Stomach (tissue), 9 donors: Measurements from ENCODE around the gene BRD2. TPM values are rescaled to one million over a fixed set of nuclear protein-coding genes. Genes with fewer than 3 reads are reported as not detected.
A peak's percentile ranks its signal among the peaks of the same experiment; 100 is the strongest.

Source experiments
- DNase-seq, 2 donors: peaks; one replicate each; pipeline versions ENCODE4 v3.0.0 to v3.0.0-alpha.2; 2013 to 2019
- H3K27ac ChIP-seq, 5 donors: fragments of 200-600 bp in 4 of 5; sonication (generic) in 4 of 5; one replicate each; pipeline ENCODE4 v1.5.1; 2013 to 2019; ENCODE audit warnings: mild to moderate bottlenecking in 1 of 5, moderate library complexity in 1 of 5
- H3K27me3 ChIP-seq, 3 donors: fragments of 200-600 bp; sonication (generic); one replicate each; pipeline ENCODE4 v1.5.1; 2017 to 2019; ENCODE audit warnings: mixed run types in 1 of 3
- H3K36me3 ChIP-seq, 4 donors: fragments of 200-600 bp; sonication (generic); 1 replicate in 3 of 4; 2 replicates in 1 of 4; pipeline ENCODE4 v1.5.1; 2016 to 2019
- H3K4me1 ChIP-seq, 4 donors: fragments of 200-600 bp; sonication (generic); one replicate each; pipeline ENCODE4 v1.5.1; 2016 to 2019
- H3K4me3 ChIP-seq, 4 donors: fragments of 200-600 bp; sonication (generic) in 3 of 4; one replicate each; pipeline ENCODE4 v1.5.1; 2016 to 2019; ENCODE audit warnings: mild to moderate bottlenecking in 1 of 4
- H3K9me3 ChIP-seq, 4 donors: fragments of 200-600 bp; sonication (generic); one replicate each; pipeline ENCODE4 v1.5.1; 2016 to 2019
- EP300 ChIP-seq: sonication (generic); formaldehyde crosslinking; IDR thresholded peaks from one replicate; pipeline ENCODE4 v1.6.1; 2017; ENCODE audit warnings: antibody characterized with exemption
- POLR2A ChIP-seq, 4 donors: fragments of 450-650 bp; IDR thresholded peaks; one replicate each; pipeline ENCODE4 v1.6.1; 2016; ENCODE audit warnings: antibody characterized with exemption in 4 of 4, control low read depth in 2 of 4, mild to moderate bottlenecking in 1 of 4, moderate library complexity in 1 of 4
- POLR2AphosphoS5 ChIP-seq, 3 donors: sonication (generic); formaldehyde crosslinking; IDR thresholded peaks; one replicate each; pipeline ENCODE4 v1.6.1; 2016; ENCODE audit warnings: antibody characterized with exemption in 3 of 3
- WGBS, 5 donors: extraction: QIAGEN DNeasy Blood & Tissue Kit in 3 of 5; methylation state at CpG; one replicate each; pipeline versions ENCODE4 v1.1.5 to v1.1.7; 2013 to 2018; 5-methylcytosine and 5-hydroxymethylcytosine counted together
- intact Hi-C: fragments of 100-400 bp; cut with DNase I; formaldehyde crosslinking; loops from one replicate; pipeline ENCODE4 v1.15.1; 2023; ENCODE audit warnings: low total_unique reads
- polyA plus RNA-seq, 3 donors: library from polyadenylated mRNA; stranded (reverse); fragments of 200-250 nt; gene quantifications; one replicate each; pipeline ENCODE4 v1.2.3, GENCODE V29; 2013
- total RNA-seq, 5 donors: library from RNA; depleted of rRNA; stranded (reverse); fragments of >200 nt; gene quantifications; one replicate each; pipeline versions ENCODE4 v1.1.0 to v1.2.3, GENCODE V29; 2014 to 2016
- TF ChIP-seq, protein P1 (sequence below), 7 experiments: fragments of 450-650 bp in 4 of 7; fragments of 200-600 bp in 3 of 7; sonication (generic) in 3 of 7; IDR thresholded peaks; one replicate each; pipeline ENCODE4 v1.5.1; 2016 to 2019; ENCODE audit warnings: antibody characterized with exemption in 7 of 7, control low read depth in 2 of 7, mild to moderate bottlenecking in 1 of 7
- donor health status: healthy with polysubstance abuse.
- donor health status: Bipolar disorder and iron deficiency.
- donor health status: healthy.

BRD2 gene
- total and polyA plus RNA-seq, 8 donors, result 70.7 to 538 (median 129) TPM

DNA sequence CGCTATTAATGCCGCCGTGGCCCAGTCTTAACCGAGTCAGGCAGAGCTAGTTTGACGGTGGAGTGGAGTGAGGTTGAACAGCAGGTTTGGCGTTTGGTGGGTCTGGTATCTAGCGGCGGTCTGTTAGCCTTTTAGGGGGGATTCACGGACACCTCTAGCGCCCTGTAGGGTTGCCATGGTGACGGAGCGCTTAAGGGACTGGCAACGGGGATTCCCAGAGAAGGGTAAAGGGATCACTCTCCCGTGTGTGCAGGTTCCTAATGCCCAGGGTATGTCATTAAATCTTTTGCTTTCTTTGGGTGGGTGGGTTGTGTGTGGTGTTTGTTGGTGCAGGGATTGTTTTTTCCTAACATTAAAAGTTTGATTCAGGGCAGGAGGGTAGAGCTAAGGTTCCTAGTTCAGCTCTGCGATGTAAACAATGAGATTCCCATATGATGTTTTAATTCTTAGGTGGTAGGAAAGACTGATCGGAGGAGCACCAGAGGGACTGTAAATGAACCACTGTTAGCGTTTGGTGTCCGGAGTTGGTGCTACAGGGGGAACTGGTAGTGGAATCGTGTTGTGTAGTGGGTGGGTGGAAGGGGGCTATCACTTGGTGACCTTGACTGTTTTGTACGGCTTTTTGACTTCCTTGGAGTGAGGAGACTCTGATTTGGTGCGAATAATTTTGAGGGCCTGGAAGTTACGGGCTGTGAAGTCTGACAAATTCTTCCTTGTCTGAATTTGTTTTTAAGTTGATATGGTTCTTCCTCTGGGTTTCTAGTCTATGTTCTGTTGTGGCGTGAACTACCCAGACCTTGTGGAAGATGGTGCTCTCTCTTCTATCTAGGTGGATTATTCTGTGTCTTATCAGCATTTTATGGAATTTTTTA, 5.0 kb downstream of the BRD2 start:
- H3K27ac ChIP-seq, result peak overlapping the region; percentile 93 to 100 (median 99)
- intact Hi-C loops, result no loop called here
- WGBS, 5 donors, result 0% methylated on average over 20 to 23 of the region's 23 CpGs
- H3K9me3 ChIP-seq, result no peaks in the 10 kb centered on the region
- H3K4me1 ChIP-seq, result peaks cover 41 to 44% (median 43%) of the 10 kb centered on the region in 4 donors
- TF ChIP-seq, protein P1, sequence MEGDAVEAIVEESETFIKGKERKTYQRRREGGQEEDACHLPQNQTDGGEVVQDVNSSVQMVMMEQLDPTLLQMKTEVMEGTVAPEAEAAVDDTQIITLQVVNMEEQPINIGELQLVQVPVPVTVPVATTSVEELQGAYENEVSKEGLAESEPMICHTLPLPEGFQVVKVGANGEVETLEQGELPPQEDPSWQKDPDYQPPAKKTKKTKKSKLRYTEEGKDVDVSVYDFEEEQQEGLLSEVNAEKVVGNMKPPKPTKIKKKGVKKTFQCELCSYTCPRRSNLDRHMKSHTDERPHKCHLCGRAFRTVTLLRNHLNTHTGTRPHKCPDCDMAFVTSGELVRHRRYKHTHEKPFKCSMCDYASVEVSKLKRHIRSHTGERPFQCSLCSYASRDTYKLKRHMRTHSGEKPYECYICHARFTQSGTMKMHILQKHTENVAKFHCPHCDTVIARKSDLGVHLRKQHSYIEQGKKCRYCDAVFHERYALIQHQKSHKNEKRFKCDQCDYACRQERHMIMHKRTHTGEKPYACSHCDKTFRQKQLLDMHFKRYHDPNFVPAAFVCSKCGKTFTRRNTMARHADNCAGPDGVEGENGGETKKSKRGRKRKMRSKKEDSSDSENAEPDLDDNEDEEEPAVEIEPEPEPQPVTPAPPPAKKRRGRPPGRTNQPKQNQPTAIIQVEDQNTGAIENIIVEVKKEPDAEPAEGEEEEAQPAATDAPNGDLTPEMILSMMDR (IDR thresholded peaks at IDR 0.05), result no peak
- TF ChIP-seq POLR2A (IDR thresholded peaks at IDR 0.05), result no peak
- TF ChIP-seq EP300, result no peak
- no peak for TF ChIP-seq POLR2AphosphoS5 (IDR thresholded peaks at IDR 0.05)
- no peaks in the 10 kb centered on the region for H3K27me3 ChIP-seq
- H3K36me3 ChIP-seq, result peaks cover 53 to 62% (median 59%) of the 10 kb centered on the region in 4 donors
- peak; percentile 39 to 77 for DNase-seq
- peak overlapping the region; percentile 79 to 99 (median 94) for H3K4me3 ChIP-seq

DNA sequence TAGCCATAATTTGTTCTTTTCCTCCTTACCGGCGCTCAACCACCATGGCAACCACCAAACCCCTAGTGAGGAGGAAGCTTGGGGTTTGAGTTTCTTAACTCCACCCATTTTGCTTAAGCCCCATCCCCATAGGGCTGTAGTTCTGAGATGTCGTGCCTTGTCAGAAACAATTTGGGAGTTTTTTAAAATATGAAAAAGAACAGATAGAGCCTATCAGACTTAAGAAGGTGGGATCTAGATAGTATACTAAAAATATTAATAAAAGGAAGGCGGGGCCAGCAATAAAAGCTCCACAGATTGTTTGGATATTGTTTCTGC, 5.6 kb downstream of the BRD2 start:
- peaks cover 59 to 68% (median 65%) of the 10 kb centered on the region in 4 donors for H3K36me3 ChIP-seq
- peak in 1 of 2 donors; percentile 72 for DNase-seq
- WGBS, 5 donors, result 0 to 1% (median 1%) methylated on average over 4 of the region's 4 CpGs

DNA sequence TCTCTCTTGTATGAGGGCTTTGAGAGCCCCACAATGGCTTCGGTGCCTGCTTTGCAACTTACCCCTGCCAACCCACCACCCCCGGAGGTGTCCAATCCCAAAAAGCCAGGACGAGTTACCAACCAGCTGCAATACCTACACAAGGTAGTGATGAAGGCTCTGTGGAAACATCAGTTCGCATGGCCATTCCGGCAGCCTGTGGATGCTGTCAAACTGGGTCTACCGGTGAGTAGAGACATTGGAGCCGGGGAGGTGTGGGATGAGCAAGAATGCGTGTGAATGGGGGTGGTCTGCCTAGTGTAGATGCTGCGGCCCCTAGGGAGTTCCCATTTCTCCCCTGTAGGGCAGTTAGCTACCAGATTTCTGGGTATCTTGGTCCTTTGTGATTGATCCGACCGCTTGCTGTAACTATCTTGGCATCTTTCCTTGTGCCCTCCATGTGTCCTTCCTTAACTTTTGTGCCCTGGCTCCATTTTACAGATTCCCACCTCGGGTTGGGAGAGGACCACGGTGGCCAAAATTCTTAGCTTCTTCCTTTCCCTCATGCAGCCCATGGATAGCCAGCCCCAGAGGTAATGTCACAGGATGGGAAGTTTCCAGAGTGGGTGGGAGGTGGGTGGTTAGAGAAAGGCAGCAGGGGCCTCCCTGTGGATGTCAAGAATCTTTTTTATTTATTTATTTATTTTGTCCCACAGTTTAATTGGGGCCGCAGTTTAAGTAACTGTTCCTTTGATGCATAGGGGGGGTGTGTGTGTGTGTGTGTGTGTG, 6.3 kb downstream of the BRD2 start:
- WGBS, 5 donors, result 3 to 9% (median 4%) methylated on average over 14 of the region's 14 CpGs
- H3K9me3 ChIP-seq, result no peaks in the 10 kb centered on the region
- TF ChIP-seq POLR2AphosphoS5 (IDR thresholded peaks at IDR 0.05) (no peak), EP300 (no peak), POLR2A (IDR thresholded peaks at IDR 0.05) (no peak)
- TF ChIP-seq, protein P1 (IDR thresholded peaks at IDR 0.05), result no peak
- H3K27ac ChIP-seq, result peak overlapping the region in 3 of 5 donors; percentile 52 to 99 (median 99)
- H3K36me3 ChIP-seq, result peaks cover 67 to 76% (median 72%) of the 10 kb centered on the region in 4 donors
- H3K27me3 ChIP-seq, result no peaks in the 10 kb centered on the region
- peak overlapping the region; percentile 79 to 99 (median 94) for H3K4me3 ChIP-seq
- intact Hi-C loops, result no loop called here
- H3K4me1 ChIP-seq, result peaks cover 45 to 58% (median 53%) of the 10 kb centered on the region in 4 donors
- no peak for DNase-seq

More for the DNA sequence above, 5.6 kb downstream of the BRD2 start:
- Histone ChIP-seq H3K4me1 (peaks cover 41 to 50% (median 47%) of the 10 kb centered on the region in 4 donors), H3K9me3 (no peaks in the 10 kb centered on the region), H3K4me3 (peak overlapping the region; percentile 79 to 99 (median 94)), H3K27ac (peak overlapping the region in 4 of 5 donors; percentile 99 to 100 (median 100)), H3K27me3 (no peaks in the 10 kb centered on the region)
- TF ChIP-seq EP300 (no peak), POLR2A (IDR thresholded peaks at IDR 0.05) (no peak), POLR2AphosphoS5 (IDR thresholded peaks at IDR 0.05) (no peak)
- TF ChIP-seq, protein P1 (IDR thresholded peaks at IDR 0.05), result no peak
- intact Hi-C loops, result no loop called here

DNA sequence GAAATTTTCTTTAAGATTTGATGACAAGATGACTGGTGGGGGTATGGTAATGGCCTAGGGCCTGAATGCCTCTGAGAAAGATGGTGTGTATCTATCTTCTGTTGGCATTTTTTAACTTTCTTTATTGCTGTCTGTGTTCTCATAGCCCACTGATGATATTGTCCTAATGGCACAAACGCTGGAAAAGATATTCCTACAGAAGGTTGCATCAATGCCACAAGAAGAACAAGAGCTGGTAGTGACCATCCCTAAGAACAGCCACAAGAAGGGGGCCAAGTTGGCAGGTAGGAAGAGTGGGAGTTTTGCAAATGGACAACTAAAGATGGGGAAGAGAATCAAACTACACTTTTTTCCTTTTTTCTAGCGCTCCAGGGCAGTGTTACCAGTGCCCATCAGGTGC, 7.5 kb downstream of the BRD2 start:
- TF ChIP-seq POLR2AphosphoS5 (IDR thresholded peaks at IDR 0.05), result no peak
- TF ChIP-seq, protein P1 (IDR thresholded peaks at IDR 0.05), result no peak
- TF ChIP-seq POLR2A (IDR thresholded peaks at IDR 0.05), result no peak
- no peak for TF ChIP-seq EP300
- H3K4me1 ChIP-seq, result peaks cover 56 to 69% (median 64%) of the 10 kb centered on the region in 4 donors
- no peak for DNase-seq
- WGBS, 5 donors, result 31 to 57% (median 40%) methylated on average over 2 of the region's 2 CpGs
- no peaks in the 10 kb centered on the region for H3K27me3 ChIP-seq
- intact Hi-C loops, result no loop called here
- peak overlapping the region in 2 of 4 donors; percentile 93 to 99 for H3K4me3 ChIP-seq
- peaks cover 78 to 88% (median 84%) of the 10 kb centered on the region in 4 donors for H3K36me3 ChIP-seq
- H3K27ac ChIP-seq, result peak overlapping the region in 1 of 5 donors; percentile 24
- no peaks in the 10 kb centered on the region for H3K9me3 ChIP-seq
